HG02973 (cell line): ENCODE data around the gene NXPH1.

Experiments
- ATAC-seq: cut with Tn5 transposase; IDR thresholded peaks from one replicate; pipeline ENCODE4 v1.9.1; 2021; ENCODE audit warnings: moderate library complexity; ENCODE audit not compliant: unreplicated experiment

Gene NXPH1

GRCh38 chr7:8590225-8590624 is 156.8 kb downstream of the NXPH1 start:
- no peak for ATAC-seq

- no peak for ATAC-seq
Observed at GRCh38 chr7:8590791-8591190, 157.4 kb downstream of the NXPH1 start.

- ATAC-seq, result no peak
Observed at GRCh38 chr7:8591289-8591688, 157.9 kb downstream of the NXPH1 start.

GRCh38 chr7:8592167-8592566 is 158.8 kb downstream of the NXPH1 start:
- no peak for ATAC-seq

DNA sequence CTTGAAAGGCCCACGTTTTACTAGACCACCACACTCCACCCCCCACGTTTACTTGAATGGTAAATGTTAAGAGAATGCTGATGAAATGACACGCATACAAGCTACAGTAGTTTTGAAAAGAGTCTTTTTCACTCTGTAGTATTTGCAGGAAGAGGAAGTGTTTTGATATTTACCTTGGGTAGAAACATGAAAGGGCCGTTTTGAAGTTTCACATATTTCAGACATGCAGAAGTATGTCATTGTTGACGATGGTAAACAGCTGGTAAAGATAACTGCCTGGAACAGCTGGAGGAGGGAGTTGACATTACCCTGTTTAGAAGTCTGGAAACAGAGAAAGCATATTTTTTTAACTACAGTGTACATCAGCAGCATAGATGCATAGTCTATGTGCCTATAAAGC is 160.7 kb downstream of the NXPH1 start:
- no peak for ATAC-seq

- ATAC-seq, result no peak
Observed at GRCh38 chr7:8597565-8597964, 164.2 kb downstream of the NXPH1 start.

- ATAC-seq, result no peak
Observed at GRCh38 chr7:8601121-8601520, 167.7 kb downstream of the NXPH1 start.

DNA sequence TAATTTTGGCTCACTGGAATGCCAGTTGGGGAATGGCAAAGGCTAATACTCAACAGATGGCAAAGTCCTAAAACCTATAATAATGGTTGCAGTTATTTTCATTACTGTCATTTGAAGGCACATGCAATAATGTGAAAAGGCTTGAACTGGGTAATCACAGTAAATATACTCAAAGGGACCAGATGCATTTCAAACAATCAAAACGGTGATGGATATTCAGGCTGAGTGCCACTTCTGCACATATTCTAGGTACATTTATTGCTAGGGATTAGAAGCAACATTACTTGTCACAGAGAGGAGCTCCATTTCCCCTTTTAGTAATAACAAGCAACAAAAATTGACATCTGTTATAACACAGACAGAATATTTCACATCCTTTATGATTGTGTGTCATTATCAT is 171.8 kb downstream of the NXPH1 start:
- no peak for ATAC-seq

- no peak for ATAC-seq
Observed at GRCh38 chr7:8612584-8612983, 179.2 kb downstream of the NXPH1 start.

DNA sequence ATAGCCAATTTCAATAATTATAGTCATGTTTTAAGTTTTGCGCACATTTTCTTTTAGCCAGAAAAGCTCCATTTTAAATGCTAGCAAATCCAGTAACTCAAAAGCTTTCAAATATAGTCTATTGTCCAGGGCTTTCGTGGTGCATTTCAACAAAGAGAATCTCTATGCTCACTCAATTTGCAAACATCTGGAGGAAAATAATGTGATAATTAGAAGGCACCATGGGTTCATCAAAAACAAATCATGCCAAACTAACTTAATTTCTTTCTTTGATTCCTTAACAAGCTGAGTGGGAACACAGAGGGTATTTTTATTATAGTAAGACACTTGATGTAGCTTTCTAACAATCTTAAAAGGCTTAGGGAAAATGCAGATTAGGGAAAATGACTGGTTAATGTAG is 179.8 kb downstream of the NXPH1 start:
- no peak for ATAC-seq

- ATAC-seq, result no peak
Observed at GRCh38 chr7:8615019-8615418, 181.6 kb downstream of the NXPH1 start.

GRCh38 chr7:8618441-8619070 is 185.1 kb downstream of the NXPH1 start:
- ATAC-seq, result no peak

DNA sequence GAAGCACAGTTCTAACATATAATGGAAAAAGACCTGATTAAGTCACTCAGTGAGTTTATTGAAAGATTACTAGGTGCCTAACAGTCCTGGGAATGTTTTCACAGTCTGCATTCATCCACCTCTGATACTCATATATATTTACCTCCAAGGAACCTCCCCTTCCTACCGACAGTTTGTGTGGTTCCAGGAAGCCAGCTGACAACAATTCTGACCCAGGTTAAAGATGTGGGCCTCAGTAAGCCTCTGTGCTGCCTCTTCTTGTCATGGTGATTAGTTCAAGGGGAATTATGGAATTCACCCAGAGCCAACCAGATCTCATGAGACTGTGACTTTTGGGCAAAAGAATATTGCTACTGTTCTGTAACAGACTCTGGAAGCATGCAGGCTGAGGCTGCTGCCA is 186.8 kb downstream of the NXPH1 start:
- no peak for ATAC-seq

DNA sequence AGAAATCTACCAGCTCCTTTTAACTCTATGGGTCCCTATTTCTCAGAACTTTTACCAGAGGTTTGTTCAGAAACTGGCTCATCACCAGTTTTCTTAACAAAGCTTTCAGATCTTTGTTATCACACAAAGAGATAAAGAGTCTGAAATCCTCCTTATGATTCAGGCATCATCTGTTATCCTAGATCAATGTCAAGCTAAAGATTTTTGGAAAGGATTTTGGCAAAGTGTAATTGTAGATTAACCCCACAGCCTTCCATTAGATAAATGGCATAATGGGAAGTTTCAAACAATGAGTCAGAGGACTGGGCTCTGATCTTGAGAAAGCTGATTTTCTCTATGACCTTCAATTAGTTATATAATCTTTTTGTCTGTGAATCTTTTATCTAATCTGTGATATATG is 192.2 kb downstream of the NXPH1 start:
- ATAC-seq, result no peak

GRCh38 chr7:8627325-8627724 is 193.9 kb downstream of the NXPH1 start:
- no peak for ATAC-seq

- ATAC-seq, result no peak
Observed at GRCh38 chr7:8628656-8629055, 195.2 kb downstream of the NXPH1 start.

- no peak for ATAC-seq
Observed at GRCh38 chr7:8629504-8629903, 196.1 kb downstream of the NXPH1 start.

- no peak for ATAC-seq
Observed at GRCh38 chr7:8637322-8637721, 203.9 kb downstream of the NXPH1 start.

GRCh38 chr7:8638076-8638475 is 204.7 kb downstream of the NXPH1 start:
- ATAC-seq, result no peak

GRCh38 chr7:8639668-8640067 is 206.3 kb downstream of the NXPH1 start:
- no peak for ATAC-seq

DNA sequence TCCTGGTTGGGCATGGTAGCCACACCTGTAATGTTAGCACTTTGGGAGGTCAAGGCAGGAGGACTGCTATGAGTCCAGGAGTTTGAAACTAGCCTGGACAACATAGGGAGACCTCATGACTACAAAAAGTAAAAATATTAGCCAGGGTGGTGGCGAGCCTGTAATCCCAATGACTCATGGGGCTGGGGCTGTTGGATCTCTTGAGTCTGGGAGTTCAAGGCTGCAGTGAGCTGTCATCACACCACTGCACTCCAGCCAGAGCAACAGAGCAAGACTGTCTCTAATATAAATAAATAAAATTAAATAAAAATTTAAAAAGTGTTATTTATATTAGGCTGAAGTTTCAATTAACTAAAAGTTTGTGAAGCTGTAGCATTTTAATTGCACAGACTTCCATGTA is 207.3 kb downstream of the NXPH1 start:
- no peak for ATAC-seq

- ATAC-seq, result no peak
Observed at GRCh38 chr7:8668627-8669500, 235.5 kb downstream of the NXPH1 start.

GRCh38 chr7:8669501-8669851 is 236.1 kb downstream of the NXPH1 start:
- ATAC-seq, result no peak
